GM12878 (cell line): ENCODE data around the gene TNRC6C. TPM values are rescaled to one million over a fixed set of nuclear protein-coding genes. Genes with fewer than 3 reads are reported as not detected.

Experiments used
- ATAC-seq: fragments of 200-7000 bp; cut with Tn5 transposase; 3 replicates; pipeline ENCODE4 v1.9.1; 2020; ENCODE audit warnings: mild to moderate bottlenecking, moderate library complexity
- BruUV-seq: library from RNA; stranded (reverse); fragments of 400-500 nt; replicated peaks from 2 replicates; lab custom pipeline; 2021; lab: Mats Ljungman, UMichigan
- CTCF ChIA-PET: fragments of 300-600 bp; sonication (Branson Sonifier 250); formaldehyde crosslinking; extraction: SDS; loops from one replicate; lab custom pipeline; 2021; ENCODE audit warnings: inconsistent platforms; lab: Yijun Ruan, JAX
- POLR2A ChIA-PET: fragments of 350-600 bp; formaldehyde crosslinking; extraction: SDS; loops from one replicate; lab custom pipeline; 2021; ENCODE audit warnings: inconsistent platforms; lab: Charles Lee
- RAD21 ChIA-PET: fragments of 300-600 bp; sonication (Branson Sonifier 250); formaldehyde crosslinking; loops from one replicate; lab custom pipeline; 2023; ENCODE audit warnings: antibody characterized with exemption; ENCODE audit not compliant: unreplicated experiment; lab: Charles Lee
- SMC1A ChIA-PET: fragments of 300-600 bp; sonication (Branson Sonifier 250); formaldehyde crosslinking; loops from one replicate; lab custom pipeline; 2023; ENCODE audit not compliant: unreplicated experiment, uncharacterized antibody; lab: Charles Lee
- DNase-seq: peaks from one replicate; pipeline ENCODE4 v3.0.0-alpha.2; 2011; ENCODE audit warnings: low read depth, low spot score
- FAIRE-seq: peaks from 3 replicates; lab custom pipeline; 2011; peaks lifted over from hg19 to GRCh38; lab: Jason Lieb, UNC
- H2AFZ ChIP-seq: 2 replicates; pipeline ENCODE4 v1.6.0; 2011; ENCODE audit warnings: low read depth, low read length, control low read depth; ENCODE audit not compliant: control insufficient read depth
- H3K27ac ChIP-seq: 2 replicates; pipeline ENCODE4 v1.5.1; 2011; ENCODE audit warnings: control low read depth; ENCODE audit not compliant: control insufficient read depth, insufficient read depth
- H3K27me3 ChIP-seq, 2 experiments: replicated peaks in 1 of 2; 2 replicates each; pipeline versions ENCODE4 v1.6.0 to v1.6.1; 2011; ENCODE audit warnings: low read length in 1 of 2; ENCODE audit not compliant: control insufficient read depth in 2 of 2, insufficient read depth in 2 of 2
- H3K36me3 ChIP-seq, 2 experiments: 2 replicates each; pipeline ENCODE4 v1.5.1; 2011; ENCODE audit warnings: low read length in 1 of 2; ENCODE audit not compliant: control insufficient read depth in 2 of 2, insufficient read depth in 2 of 2
- H3K4me1 ChIP-seq: 2 replicates; pipeline ENCODE4 v1.6.1; 2011; ENCODE audit warnings: mild to moderate bottlenecking, low read length, moderate library complexity, mixed read lengths; ENCODE audit not compliant: control insufficient read depth, insufficient read depth
- H3K4me2 ChIP-seq: 2 replicates; pipeline ENCODE4 v1.6.0; 2011; ENCODE audit warnings: control low read depth; ENCODE audit not compliant: control insufficient read depth, insufficient read depth
- H3K4me3 ChIP-seq: fragments of 200-600 bp; sonication (generic); 2 replicates; pipeline ENCODE4 v1.5.1; 2016
- H3K79me2 ChIP-seq: 2 replicates; pipeline ENCODE4 v1.6.0; 2011; ENCODE audit warnings: low read length; ENCODE audit not compliant: control insufficient read depth, insufficient read depth
- H3K9ac ChIP-seq: 2 replicates; pipeline ENCODE4 v1.8.0; 2011; ENCODE audit warnings: low read length, control low read depth, mixed read lengths; ENCODE audit not compliant: control insufficient read depth, insufficient read depth
- H3K9me3 ChIP-seq: replicated peaks from 3 replicates; pipeline ENCODE4 v1.5.1; 2011; ENCODE audit warnings: mild to moderate bottlenecking, low read length; ENCODE audit not compliant: control insufficient read depth, insufficient read depth
- H4K20me1 ChIP-seq: 2 replicates; pipeline ENCODE4 v1.6.0; 2011; ENCODE audit not compliant: control insufficient read depth, insufficient read depth
- HDGF ChIP-seq: fragments of 450-650 bp; IDR thresholded peaks from 2 replicates; pipeline ENCODE4 v1.6.1; 2016; ENCODE audit warnings: antibody characterized with exemption
- JUNB ChIP-seq: IDR thresholded peaks from 2 replicates; pipeline ENCODE4 v1.6.1; 2016; ENCODE audit warnings: antibody characterized with exemption, mild to moderate bottlenecking
- SRF ChIP-seq, 2 experiments: IDR thresholded peaks; 2 replicates each; pipeline ENCODE4 v1.6.1; 2011; ENCODE audit warnings: low read depth in 2 of 2, low read length in 2 of 2, mild to moderate bottlenecking in 1 of 2, moderate library complexity in 1 of 2
- WGBS: methylation state at CpG from one replicate; pipeline ENCODE4 v1.1.6; 2016; ENCODE audit warnings: low lambda C conversion rate; ENCODE audit not compliant: insufficient replicate concordance, insufficient coverage; ENCODE audit errors: missing lambda C conversion rate; 5-methylcytosine and 5-hydroxymethylcytosine counted together
- in situ Hi-C: fragments of 300-500 bp; cut with MboI; formaldehyde crosslinking; loops from 9 replicates; pipeline ENCODE4 v1.14.3; 2018; ENCODE audit warnings: mixed read lengths
- intact Hi-C: fragments of 100-400 bp; cut with micrococcal nuclease; formaldehyde crosslinking; loops from one replicate; pipeline ENCODE4 v1.14.2; 2022; ENCODE audit not compliant: unreplicated experiment
- polyA plus RNA-seq, 11 experiments: library from polyadenylated mRNA; depleted of rRNA in 4 of 11; unstranded in 6 of 11; stranded (reverse) in 5 of 11; fragments of >200 nt; fragmentation: Nextera tagmentation in 4 of 11; fragmentation: Illumina TruSeq in 1 of 11; extraction: Ambion mirVana in 4 of 11; extraction: Trizol in 1 of 11; gene quantifications; 1 replicate in 1 of 11; 2 replicates in 10 of 11; pipeline versions ENCODE4 v1.2.1 to v1.2.3, GENCODE V29; 2011 to 2016; ENCODE audit warnings: inconsistent platforms in 2 of 11, missing spikeins in 2 of 11, low read depth in 1 of 11
- total RNA-seq, 4 experiments: library from RNA; depleted of rRNA in 3 of 4; stranded (reverse); fragments of >200 nt in 3 of 4; fragmentation: Illumina TruSeq in 1 of 4; extraction: Trizol in 1 of 4; gene quantifications; 2 replicates each; pipeline versions ENCODE4 v1.2.1 to v1.2.3, GENCODE V29; 2013 to 2021
- TF ChIP-seq, protein P1 (sequence below), 3 experiments: IDR thresholded peaks in 2 of 3; conservative IDR thresholded peaks in 1 of 3; 2 replicates each; pipeline ENCODE4 v1.5.1; 2011; ENCODE audit warnings: low read depth in 3 of 3, low read length in 3 of 3, mild to moderate bottlenecking in 3 of 3, control low read depth in 2 of 3, moderate library complexity in 2 of 3, inconsistent platforms in 1 of 3, mixed read lengths in 1 of 3; ENCODE audit not compliant: control insufficient read depth in 2 of 3, insufficient read depth in 1 of 3; ENCODE audit errors: extremely low read depth in 1 of 3

Gene TNRC6C
- total and polyA plus RNA-seq, 10 of the 15 experiments (the other 5 are each of a cell fraction or from before 2014, with no cell fraction given), result 0.40 to 6.1 (median 0.96) TPM

DNA sequence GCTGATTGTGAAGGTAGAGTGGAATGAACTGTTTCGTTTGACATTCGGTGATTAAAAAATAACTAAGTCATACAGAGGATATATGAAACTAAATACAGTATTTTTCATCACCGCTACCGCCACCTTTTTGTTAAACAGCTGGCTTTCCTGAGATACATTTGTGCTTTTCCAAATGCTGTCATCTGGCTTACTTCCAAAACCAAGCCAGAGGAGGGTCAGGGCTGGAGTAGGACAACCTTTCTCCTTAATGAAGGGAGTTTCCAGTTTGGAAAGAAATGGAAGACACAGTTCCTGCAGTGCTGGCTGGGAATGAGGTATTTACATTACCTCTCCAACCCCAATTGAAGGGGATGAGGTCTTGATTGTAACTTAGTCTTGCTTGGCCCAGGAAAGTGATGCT, 3.2 kb downstream of the TNRC6C start:
- BruUV-seq, result no TSS peak
- in situ Hi-C loops, result no loop called here

More for the DNA sequence above, 3.2 kb downstream of the TNRC6C start:
- no peak overlapping the region for H3K4me2 ChIP-seq
- intact Hi-C loops, result no loop called here
- H3K79me2 ChIP-seq, result peaks cover 8% of the 10 kb centered on the region
- no peak overlapping the region for H3K9ac ChIP-seq
- no peak overlapping the region for H3K4me3 ChIP-seq
- H3K9me3 ChIP-seq, result peaks cover 3% of the 10 kb centered on the region; the same call in 2 of the 3 replicates
- no peak overlapping the region for H2AFZ ChIP-seq
- FAIRE-seq, result no peak
- H3K4me1 ChIP-seq, result peaks cover 22% of the 10 kb centered on the region
- ChIA-PET RAD21 (no interaction called here), SMC1A (interaction anchor here (2.0 kb wide), 1 partner anchor 52 kb away, joined by 6 read pairs; no protein-coding TSS in a partner anchor), CTCF (interaction anchor here (1.0 to 1.7 kb wide), 2 partner anchors 8 to 51 kb away, joined by 3 read pairs; no protein-coding TSS in a partner anchor), POLR2A (interaction anchor here (1.2 kb wide), 1 partner anchor 84 kb away, joined by 3 read pairs; no protein-coding TSS in a partner anchor)
- no peak for ATAC-seq
- 99% methylated on average over 4 of the region's 4 CpGs for WGBS
- no peak overlapping the region for H3K27ac ChIP-seq
- H4K20me1 ChIP-seq, result no peaks in the 10 kb centered on the region
- H3K27me3 ChIP-seq, result no peaks in the 10 kb centered on the region
- TF ChIP-seq HDGF (no peak), JUNB (no peak), SRF (IDR thresholded peaks at IDR 0.05; ENCODE audit: low read depth in 2 of 2, low read length in 2 of 2) (no peak)
- TF ChIP-seq, protein P1, sequence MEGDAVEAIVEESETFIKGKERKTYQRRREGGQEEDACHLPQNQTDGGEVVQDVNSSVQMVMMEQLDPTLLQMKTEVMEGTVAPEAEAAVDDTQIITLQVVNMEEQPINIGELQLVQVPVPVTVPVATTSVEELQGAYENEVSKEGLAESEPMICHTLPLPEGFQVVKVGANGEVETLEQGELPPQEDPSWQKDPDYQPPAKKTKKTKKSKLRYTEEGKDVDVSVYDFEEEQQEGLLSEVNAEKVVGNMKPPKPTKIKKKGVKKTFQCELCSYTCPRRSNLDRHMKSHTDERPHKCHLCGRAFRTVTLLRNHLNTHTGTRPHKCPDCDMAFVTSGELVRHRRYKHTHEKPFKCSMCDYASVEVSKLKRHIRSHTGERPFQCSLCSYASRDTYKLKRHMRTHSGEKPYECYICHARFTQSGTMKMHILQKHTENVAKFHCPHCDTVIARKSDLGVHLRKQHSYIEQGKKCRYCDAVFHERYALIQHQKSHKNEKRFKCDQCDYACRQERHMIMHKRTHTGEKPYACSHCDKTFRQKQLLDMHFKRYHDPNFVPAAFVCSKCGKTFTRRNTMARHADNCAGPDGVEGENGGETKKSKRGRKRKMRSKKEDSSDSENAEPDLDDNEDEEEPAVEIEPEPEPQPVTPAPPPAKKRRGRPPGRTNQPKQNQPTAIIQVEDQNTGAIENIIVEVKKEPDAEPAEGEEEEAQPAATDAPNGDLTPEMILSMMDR (IDR thresholded peaks at IDR 0.05 in 2 of 3, conservative IDR thresholded peaks at IDR 0.05 in 1 of 3; ENCODE audit: control insufficient read depth in 2 of 3, extremely low read depth in 1 of 3, insufficient read depth in 1 of 3, low read depth in 3 of 3, low read length in 3 of 3), result no peak
- no peaks in the 10 kb centered on the region for H3K36me3 ChIP-seq
- no peak for DNase-seq
